NCI-H748 treated with DMSO at 0.1 percent for 48 hours (cell line): ENCODE data around the gene ACOX2.
A peak's percentile ranks its signal among the peaks of the same experiment; 100 is the strongest.

Source experiments
- DNase-seq: peaks from one replicate; lab custom pipeline; 2025; lab: John Stamatoyannopoulos, UW

The ACOX2 gene

DNA sequence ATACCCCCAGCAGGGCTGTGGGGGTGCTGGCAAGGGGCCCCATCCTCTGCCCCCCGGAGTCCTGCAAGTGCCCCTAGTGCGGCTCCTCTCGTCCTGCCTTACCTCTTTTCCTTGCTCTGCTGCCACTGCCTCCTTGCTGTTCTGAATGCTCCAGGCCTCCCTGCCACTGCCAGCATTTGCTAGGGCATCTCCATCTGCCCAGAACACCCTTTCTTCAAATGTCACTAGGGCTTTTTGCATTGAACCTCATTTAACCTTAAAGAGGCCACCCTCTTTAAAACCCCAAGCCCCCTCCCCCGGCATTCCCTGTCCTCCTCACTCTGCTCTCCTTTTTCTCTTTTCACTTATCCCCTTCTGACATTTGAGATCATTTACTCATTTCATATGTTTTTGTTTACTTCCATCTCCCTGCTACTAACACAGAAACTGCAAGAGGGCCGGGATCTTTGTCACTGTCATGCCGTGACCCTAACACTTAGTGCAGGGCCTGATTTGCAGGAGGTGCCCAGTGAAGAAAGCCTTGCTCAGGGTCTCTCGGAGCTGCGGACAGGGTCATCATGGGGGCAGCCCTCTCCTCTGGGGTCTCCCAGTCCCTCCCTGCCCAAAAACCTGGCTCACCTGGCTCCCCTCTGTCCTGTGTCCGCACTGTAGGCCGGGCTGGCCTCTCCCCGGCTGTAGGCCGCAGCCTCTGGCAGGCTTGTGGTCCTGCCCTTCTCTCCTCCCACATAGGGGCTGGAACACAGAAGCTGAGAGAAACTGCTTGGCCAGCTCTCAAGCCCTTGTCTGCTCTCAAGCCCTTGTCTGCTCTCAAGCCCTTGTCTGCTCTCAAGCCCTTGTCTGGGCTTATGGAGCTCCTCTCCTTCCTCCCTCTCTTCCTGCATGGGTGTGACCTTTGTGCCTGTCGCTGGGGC, at the start of gene ACOX2:
Gene ACOX2 (minus strand): TSS at position 690 of the 911 bp plus-strand sequence. CDS start 2,084 bp downstream, outside the sequence.
- no peak for DNase-seq

DNA sequence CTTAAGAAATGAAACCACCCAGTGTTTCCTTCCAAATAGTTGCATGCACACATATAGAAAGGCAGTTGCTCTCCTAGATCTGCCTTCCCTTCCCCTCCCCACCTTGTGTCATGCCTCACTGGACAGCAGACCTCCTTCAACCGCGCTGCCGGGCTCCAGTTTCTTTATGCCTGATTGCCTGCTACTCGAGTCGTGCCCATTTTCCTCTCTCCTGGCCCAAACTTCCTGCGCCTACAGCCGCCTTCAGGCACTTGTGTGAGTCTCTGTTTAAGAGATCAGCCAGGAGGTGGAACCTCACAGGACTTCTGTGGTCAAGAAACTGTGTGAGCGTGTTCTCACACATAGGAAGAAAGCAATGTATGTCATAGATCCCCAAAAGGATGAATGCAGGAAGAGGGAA, 49.0 kb upstream of the ACOX2 start:
- no peak for DNase-seq

DNA sequence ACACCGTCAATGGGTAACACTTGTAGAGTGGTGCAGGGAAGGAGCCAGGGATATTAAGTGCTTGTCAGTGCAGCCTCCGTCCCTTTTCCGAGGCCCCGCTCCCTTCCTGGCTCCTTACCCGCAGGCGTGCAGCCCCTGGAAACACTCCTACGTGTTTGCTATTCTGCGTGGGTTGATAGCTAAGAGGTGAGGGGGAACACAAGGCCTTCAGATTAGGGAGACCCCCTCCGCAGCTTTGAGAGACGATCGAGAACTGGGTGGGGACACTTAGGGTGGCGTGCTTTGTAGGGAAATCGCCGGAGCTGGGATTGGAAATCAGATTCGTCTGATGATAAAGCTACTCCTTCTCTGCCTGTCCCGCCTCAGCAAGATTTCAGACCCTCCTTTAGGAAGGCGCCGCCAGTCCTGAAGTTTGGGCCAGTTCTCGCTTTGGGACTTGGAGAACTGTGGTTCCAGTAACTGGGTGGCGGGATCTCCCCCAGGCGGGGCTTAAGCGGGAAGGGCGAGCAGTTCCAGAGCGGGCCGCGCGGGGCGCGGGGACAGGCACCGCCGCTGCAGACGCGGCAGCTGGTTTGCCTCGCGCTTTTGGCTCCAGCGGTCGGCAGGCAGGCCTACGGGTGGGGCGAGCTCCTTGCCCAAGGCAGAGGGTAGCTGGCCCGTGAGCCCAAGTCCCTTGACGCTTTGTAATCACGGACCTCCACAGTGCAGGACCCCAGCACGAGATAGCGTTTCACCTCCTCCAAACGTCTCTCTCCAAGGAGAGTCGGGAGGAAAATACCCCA, 48.2 kb upstream of the ACOX2 start:
- DNase-seq = peak; percentile 35

DNA sequence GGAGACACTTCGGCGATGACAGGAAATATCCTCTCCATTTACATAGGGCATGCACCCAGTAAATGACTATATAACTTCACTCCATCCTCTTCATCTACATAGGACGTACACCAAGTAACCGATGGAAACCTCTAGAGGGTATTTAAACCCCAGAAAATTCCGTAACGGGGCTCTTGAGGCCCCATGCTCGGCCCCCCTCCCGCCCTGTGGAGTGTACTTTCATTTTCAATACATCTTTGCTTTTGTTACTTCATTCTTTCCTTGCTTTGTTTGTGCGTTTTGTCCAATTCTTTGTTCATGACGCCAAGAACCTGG, 47.7 kb upstream of the ACOX2 start:
- DNase-seq = peak; percentile 17

DNA sequence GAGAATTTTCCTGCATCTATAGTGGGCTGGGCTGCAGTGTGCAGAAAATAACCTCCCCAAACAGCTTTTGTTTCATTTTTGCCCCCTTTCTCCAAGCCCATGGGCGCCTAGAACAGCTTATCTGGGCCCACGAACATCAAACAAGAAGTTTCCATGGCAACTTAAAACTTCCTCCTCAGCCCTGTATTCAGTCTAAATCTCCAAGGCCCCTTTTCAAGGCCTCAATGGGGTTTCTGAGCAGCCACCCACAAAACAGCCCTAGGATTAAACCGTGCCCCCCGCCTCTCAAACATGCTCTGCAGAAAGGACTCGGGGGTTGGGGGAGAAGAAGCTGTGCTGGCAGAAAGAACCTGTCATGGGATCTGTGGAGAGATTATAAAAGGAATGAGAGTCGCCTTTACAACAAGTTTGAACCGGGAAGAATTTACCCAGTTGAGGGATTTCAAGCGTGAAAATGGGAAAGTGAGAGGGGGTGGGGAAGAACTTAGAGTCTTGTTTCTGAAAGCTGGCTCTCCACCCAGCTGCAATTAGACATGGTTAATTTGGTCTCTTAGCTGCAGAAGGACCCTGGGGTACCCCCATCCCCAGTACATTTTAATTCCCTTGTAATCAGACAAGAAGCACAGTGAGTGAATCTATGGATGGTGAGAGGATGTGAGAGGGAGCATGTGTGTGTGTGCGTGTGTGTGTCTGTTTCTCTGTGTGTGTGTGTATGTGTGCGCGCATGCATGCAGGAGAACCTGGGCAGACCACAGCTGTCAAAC, 44.5 kb upstream of the ACOX2 start:
- DNase-seq = no peak

DNA sequence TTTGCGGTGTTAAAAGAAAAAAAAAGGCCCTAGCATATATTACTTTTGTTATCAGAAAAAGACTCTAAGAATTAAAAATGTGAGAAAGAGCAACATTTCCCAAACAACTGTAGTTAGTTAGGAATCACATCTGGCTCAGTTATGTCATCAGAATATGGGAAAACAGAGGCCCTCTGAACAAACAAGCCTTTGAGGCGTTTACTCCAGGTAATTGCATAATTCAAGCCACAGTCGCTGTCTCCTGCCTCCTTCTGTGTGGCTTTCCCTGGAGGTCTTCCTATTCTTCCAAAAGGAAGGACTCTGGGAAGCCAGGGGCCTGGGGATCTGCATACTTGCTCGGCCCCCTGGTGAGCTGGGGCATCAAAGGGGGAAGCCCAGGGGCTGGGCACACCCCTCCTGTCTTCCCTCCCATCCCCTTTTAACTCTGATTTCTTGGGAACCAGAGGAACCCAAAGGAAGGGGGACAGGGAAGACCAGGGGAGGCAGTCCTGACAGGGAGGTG, 43.9 kb upstream of the ACOX2 start:
- no peak for DNase-seq

DNA sequence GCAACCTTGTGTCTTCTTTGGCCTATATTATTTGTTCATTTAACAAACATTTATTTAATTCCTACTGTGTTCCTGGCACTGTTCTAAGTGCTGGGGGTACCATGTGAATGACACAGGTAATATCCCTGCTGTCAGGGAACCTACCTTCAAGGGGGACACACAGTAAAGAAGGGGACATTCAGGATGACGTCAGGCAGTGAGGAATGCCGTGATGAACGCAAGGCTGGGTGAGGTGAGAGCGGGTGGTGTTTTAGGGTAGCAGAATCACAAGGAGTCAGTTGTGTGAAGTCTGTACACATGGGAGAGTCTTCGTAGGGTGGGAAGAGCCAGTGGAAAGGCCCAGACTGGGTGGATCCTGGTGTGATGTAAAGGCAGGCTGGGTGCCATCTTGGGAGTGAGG, 41.9 kb upstream of the ACOX2 start:
- DNase-seq = no peak

DNA sequence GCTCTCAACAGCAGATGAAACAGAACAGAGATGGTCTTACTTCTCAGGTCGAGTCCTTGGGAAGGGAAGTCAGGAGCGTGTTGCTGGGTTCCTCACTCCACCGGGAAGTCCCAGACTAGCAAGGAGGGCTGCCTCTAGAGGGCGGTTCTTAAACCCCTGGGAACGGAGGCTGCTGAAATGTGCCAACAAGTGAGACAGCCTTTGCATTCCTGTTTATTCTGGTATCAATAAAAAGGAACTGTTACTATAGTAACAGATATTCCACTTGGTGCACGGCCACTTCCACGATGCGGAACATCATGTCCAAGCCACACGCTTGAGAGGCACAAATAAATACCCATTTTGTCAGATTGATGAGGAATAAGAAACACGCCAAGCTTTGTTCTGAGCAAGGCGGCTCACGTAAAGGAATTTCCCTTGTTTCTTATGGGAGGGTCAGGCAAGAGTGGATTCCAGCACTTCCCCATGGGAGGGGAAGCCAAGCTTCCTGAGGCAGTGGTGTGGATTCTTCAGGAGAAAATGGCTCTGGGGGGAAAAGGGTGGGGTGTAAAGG, 40.4 kb upstream of the ACOX2 start, which contains the start of gene FAM107A:
Gene FAM107A (minus strand): TSS at position 123 of the 553 bp plus-strand sequence. CDS start 7,531 bp downstream, outside the sequence.
- no peak for DNase-seq

DNA sequence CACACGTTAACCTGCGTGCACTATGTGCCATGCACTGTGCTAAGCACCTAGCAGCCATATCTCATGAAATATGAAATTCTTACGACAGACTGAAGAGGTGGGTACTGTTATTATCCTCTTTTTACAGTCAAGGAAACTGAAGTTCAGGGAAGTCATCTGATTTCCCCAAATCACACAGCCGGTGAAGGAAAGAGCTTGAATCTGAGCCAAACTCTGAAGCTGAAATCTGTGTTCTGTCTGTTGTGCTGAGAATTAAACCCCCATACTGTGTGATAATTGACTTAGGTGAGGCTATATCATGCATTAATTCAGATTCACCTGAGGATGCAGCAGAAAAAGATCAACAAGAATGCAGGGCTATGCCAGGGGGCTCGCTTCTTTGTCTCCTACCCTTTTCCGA, 39.7 kb upstream of the ACOX2 start:
- no peak for DNase-seq

DNA sequence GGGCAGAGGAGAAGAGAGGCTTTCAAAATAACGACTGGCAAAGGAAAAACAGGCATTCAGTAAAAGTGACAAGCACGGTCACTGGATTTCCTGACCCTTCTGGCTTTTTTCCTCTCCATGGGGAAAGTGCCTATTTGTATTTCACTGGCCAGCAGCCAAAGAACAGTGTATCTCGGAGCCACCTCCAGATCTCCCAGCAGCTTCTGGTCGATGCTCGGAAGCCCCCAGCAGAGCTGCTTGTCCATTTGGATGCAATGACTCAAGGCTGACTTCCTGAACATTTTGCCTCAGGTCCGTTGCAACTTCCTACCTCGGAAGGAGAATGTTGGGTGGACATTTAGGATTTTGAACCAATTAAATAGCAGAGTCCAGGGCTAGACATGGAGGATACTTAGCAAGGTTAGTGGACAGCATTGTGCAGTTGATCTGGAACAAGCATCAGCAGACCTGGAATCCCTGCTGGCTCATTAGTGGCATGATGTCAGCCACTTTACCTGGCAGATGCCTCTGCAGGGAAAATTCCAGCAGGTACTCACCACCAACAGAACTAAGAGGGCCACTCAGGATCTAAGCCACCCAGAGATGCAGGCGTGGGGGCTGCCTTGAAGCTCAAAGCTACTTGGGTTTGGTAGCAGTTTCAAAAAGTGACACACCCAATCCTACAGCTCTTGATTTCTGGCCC, 39.1 kb upstream of the ACOX2 start:
- DNase-seq = no peak

DNA sequence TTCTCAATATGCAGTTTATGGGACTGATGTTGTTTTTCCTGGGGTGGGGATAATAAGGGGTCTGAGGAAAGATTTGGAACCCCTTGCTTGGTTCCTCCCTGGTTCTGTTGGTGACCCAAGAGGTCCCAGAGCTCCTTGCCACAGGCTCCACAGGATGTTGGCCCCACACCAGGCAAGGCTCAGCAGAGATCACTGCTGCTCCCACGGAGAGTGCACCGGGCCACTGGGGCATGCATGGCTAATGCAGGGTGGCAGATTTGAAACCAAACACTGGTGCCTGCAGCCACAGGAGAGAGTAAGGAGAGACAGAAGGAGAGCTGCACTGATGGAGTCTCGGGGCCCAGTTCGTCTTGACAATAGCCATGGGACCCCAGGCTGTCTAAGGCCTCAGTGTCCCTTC, 37.7 kb upstream of the ACOX2 start:
- no peak for DNase-seq

DNA sequence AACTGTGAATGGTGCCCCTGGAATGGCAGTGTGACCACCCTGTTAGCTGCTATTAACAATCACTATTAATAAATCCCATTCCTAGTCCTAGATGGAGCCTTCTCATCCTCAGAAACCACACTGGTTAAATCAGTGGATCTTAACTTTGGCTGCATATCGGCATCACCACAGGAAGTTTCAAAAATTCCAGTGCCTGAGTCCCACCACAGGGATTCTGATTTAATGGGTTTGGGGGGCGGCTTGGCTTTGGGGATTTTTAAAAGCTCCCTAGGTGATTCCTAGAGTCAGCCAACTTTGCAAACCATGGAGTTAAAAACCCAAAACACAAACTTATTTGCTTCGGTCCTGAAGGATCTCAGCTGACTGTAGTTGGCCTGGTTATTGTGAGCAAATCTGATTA, 37.1 kb upstream of the ACOX2 start:
- no peak for DNase-seq

DNA sequence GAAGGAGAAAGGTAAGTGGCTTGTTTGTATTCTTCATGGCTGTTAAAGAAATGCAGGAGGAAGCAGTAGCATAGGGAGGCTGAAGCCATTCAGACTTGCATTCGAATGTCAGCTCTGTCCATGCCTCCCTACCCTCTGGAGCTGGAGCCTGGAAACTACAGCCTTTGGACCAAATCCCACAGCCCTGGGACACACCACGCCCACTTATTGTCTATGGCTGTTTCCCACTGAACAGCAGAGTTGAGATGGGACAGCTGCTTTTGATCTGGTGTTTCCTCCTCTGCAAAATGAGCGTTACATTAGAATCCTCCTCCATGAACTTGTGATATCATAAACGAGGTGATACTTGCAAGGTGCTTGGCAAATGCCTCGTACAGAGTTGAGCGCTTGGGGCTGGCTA, 36.6 kb upstream of the ACOX2 start:
- DNase-seq = no peak

DNA sequence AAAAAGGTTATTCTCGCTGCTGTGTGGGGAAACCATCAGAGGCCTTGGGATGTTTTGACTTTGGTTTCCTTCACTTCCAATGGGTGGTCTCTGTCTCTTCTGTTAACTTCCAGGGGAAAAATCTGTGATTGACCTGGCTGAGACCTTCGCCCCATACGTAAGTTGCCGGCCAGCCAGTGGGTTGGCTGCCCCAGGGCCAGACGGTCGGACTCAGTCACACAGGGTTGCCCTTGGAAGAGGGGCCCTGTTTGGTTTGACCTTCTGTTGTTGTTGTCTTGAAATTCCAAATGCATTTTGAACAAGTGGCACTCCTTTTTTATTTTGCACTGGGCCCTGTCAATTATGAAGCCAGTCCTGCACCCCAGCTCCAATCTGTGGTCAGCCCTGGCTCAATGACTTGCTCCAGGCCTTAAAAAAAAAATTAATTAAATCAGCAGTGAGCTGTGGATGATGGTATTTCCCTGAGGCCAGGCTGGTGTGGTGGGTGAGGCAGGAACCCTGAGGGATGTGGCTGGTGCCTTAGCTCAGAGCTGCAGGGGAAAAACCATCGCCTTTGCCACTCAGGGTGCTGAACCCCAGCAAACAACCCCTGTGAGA, 35.7 kb upstream of the ACOX2 start:
- DNase-seq = no peak

DNA sequence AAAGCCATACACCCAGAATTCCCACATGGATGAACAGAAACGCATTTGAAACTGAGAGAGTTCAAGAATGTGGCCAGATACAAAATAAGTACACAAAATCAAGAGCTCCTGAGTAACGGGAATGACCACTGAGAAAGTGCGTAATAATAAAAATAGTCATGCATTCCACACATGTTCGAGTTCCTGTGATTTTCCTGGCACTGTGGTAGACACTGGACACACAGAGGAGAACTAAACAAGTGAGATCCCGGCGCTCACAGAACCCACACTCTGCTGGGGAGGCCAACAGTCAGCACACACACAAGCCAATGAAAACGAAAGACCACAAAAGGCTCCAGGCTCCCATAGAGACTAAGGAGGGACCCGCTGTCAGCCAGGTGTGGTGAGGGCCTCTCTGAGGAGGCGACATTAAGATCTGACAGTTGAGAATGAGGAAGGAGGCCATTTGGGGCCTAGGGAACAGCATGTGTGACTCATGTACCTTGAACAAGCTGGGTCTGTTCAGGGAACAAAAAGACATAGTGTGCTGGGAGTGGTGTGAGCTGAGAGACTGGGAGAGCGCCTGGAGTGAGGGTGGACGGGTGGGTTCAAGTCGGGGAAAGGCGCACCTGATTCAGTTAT, 35.1 kb upstream of the ACOX2 start:
- DNase-seq = no peak

DNA sequence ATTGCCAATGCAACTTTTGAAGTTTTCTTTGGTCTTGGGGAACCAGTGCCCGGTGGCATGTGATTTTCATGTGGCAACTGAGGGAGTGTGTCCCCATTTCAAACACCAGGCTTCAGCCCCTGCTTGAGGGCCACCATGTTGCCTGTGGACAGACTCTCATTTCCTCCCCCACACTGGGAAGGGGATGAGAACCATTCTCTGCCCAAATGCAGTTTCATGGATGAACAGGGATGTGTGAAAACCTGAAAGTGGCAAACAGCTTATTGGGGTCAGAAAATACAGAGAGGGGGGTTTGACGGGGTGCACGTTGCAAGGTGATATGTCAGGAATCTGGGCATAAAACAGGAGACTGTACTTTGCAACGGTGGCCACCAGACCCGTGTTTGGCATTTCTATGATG, 33.9 kb upstream of the ACOX2 start:
- DNase-seq = no peak

DNA sequence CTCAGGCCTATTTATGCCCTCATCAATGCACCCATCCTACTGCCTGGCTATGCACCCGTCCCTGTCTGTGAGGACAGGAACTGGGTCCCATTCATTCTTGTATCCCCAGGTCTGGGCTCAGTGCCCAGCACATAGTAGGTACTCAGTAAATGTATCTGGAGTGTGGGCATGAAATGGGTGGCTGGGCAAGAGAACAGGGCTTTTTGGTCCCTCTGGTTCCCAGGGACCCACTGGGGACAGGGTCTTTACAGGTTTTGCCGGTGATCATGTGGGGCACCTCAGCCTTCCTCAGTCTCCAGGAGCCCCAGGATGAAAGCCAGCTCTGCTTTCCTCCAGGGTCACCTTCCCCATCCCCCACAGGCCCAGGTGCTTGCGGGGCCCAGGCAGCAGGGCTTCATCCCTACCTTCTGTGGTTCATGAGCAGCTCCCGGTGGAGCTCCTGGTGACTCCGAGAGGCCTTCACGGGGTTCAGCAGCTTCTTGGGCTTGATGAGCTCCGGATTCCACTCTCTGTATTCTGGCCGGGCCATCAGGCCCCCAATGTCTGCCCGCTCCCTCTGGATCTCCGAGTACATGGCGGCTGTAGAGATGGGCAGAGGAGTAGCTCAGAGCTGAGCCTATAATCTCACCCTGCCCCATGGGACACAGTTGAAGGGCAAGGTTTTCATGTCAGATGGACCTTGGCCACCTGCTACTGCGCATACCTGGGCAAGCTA, 32.5 kb upstream of the ACOX2 start:
- DNase-seq = no peak

DNA sequence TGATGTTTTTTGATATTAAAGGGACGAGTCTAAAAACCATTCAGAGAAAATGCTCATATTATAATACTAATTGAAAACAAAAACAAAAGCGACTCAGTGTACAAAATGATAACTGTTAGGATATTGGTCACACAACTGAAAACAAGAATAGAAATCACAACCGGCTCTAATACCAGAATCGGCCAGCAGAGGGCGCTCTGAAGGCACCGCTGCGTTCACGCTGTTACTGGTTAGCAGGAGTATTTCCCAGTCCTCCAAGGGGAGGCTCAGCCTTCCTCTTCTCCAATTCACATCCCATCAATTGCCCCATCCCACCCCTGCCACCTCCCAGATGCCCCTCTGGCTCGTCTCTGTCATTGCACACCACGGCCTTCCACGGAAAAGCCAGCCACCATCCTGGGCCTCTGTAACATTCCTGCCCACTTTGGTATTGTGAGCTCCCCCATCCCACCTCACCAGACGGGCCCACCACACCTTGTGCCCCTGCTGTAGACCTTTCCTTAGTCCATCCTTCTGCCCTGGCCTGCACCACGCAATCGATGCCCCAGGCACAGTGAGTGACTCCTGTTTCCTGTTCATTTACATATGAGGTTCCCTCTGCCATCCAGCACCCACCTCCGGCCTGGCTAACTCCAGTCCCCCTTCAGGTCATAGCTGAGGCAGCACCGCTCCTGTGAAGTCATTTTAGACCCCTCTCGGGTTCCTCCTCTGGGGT, 31.7 kb upstream of the ACOX2 start:
- peak; percentile 12 for DNase-seq

DNA sequence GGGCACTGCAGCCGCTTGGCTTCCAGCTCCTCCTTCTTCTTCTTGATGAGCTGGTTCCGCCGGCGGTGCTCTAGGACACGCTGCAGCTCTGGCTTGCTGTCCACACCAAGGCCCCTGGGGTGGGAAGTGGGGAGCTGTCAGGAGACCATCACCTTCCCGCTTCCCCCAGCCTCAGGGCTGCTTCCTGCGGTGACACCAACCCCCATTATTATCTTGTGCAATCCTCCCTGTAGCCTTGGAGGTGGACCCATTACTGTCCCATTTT, 30.2 kb upstream of the ACOX2 start:
- DNase-seq = no peak
